PC-3 (cell line): ENCODE data around the gene ARPC4. TPM values are rescaled to one million over a fixed set of nuclear protein-coding genes. Genes with fewer than 3 reads are reported as not detected.
"Not testable (repeated sequence)": the region's sequence is repeated elsewhere in the genome, so short reads cannot be mapped to it uniquely, and the experiment has no call there.

ENCODE experiments used
- ATAC-seq: fragments of 200-7000 bp; cut with Tn5 transposase; 2 replicates; pipeline ENCODE4 v1.9.1; 2020; ENCODE audit warnings: mild to moderate bottlenecking, moderate library complexity
- BruUV-seq: library from RNA; stranded (reverse); fragments of 400-500 nt; replicated peaks from 2 replicates; lab custom pipeline; 2021; lab: Mats Ljungman, UMichigan
- CTCF ChIA-PET: fragments of 300-600 bp; sonication (Branson Sonifier 250); formaldehyde crosslinking; loops from one replicate; lab custom pipeline; 2022; ENCODE audit warnings: antibody characterized with exemption; lab: Charles Lee
- POLR2A ChIA-PET: fragments of 300-600 bp; sonication (Branson Sonifier 250); formaldehyde crosslinking; loops from one replicate; lab custom pipeline; 2022; ENCODE audit warnings: antibody characterized with exemption; ENCODE audit not compliant: unreplicated experiment; lab: Charles Lee
- DNase-seq: peaks from one replicate; pipeline ENCODE4 v3.0.0-alpha.2; 2015
- H2AFZ ChIP-seq: fragments of 300-600 bp; sonication (generic); 2 replicates; pipeline ENCODE4 v1.6.0; 2016; ENCODE audit warnings: antibody characterized with exemption, low read length
- H3F3A ChIP-seq: fragments of 300-600 bp; sonication (generic); one replicate; pipeline ENCODE4 v1.6.0; 2017; ENCODE audit warnings: antibody characterized with exemption, low read length, control low read depth, mild to moderate bottlenecking; ENCODE audit not compliant: unreplicated experiment
- H3K27ac ChIP-seq: fragments of 300-600 bp; sonication (generic); 2 replicates; pipeline ENCODE4 v1.5.1; 2016; ENCODE audit warnings: mild to moderate bottlenecking, low read length
- H3K27me3 ChIP-seq: fragments of 300-600 bp; sonication (generic); 2 replicates; pipeline ENCODE4 v1.6.1; 2016; ENCODE audit warnings: low read length, mixed read lengths
- H3K36me3 ChIP-seq: fragments of 300-600 bp; sonication (generic); 2 replicates; pipeline ENCODE4 v1.6.1; 2016; ENCODE audit warnings: low read depth, mixed run types, low read length, mixed read lengths
- H3K4me1 ChIP-seq: fragments of 300-600 bp; sonication (generic); 2 replicates; pipeline ENCODE4 v1.5.1; 2016; ENCODE audit warnings: low read length; ENCODE audit not compliant: insufficient read depth
- H3K4me2 ChIP-seq: fragments of 300-600 bp; sonication (generic); 2 replicates; pipeline ENCODE4 v1.6.0; 2016; ENCODE audit warnings: low read length
- H3K4me3 ChIP-seq: fragments of 300-600 bp; sonication (generic); 2 replicates; pipeline ENCODE4 v1.5.1; 2016; ENCODE audit warnings: mild to moderate bottlenecking, low read length, mixed read lengths
- H3K79me2 ChIP-seq: fragments of 300-600 bp; sonication (generic); 2 replicates; pipeline ENCODE4 v1.6.1; 2017; ENCODE audit warnings: low read length, mixed read lengths
- H3K9ac ChIP-seq: fragments of 300-600 bp; sonication (generic); 2 replicates; pipeline ENCODE4 v1.6.0; 2016; ENCODE audit warnings: mild to moderate bottlenecking, low read length
- H3K9me2 ChIP-seq: fragments of 300-600 bp; sonication (generic); replicated peaks from 2 replicates; pipeline ENCODE4 v1.6.1; 2016; ENCODE audit warnings: mixed run types, low read length, mixed read lengths
- H3K9me3 ChIP-seq: fragments of 300-600 bp; sonication (generic); 2 replicates; pipeline ENCODE4 v1.6.1; 2016; ENCODE audit warnings: low read length, mixed read lengths
- H4K20me1 ChIP-seq: fragments of 300-600 bp; sonication (generic); 2 replicates; pipeline ENCODE4 v1.6.1; 2016; ENCODE audit warnings: low read length, mixed read lengths
- CTCF ChIP-seq: fragments of 300-600 bp; sonication (generic); conservative IDR thresholded peaks from 2 replicates; pipeline ENCODE4 v1.5.1; 2017; ENCODE audit warnings: antibody characterized with exemption, low read depth, mild to moderate bottlenecking, low read length
- EZH2 ChIP-seq: fragments of 300-600 bp; sonication (generic); IDR thresholded peaks from one replicate; pipeline ENCODE4 v1.6.1; 2017; ENCODE audit warnings: antibody characterized with exemption, mild to moderate bottlenecking, low read length; ENCODE audit not compliant: unreplicated experiment
- EZH2phosphoT487 ChIP-seq: fragments of 300-600 bp; sonication (generic); IDR thresholded peaks from 2 replicates; pipeline ENCODE4 v1.6.1; 2018; ENCODE audit warnings: mild to moderate bottlenecking, antibody characterized with exemption, low read length, borderline replicate concordance
- intact Hi-C: fragments of 100-400 bp; cut with micrococcal nuclease; formaldehyde crosslinking; loops from 2 replicates; pipeline ENCODE4 v1.9.0; 2023
- total RNA-seq: library from RNA; depleted of rRNA; stranded (reverse); fragments of >200 nt; gene quantifications from 2 replicates; pipeline ENCODE4 v1.2.3, GENCODE V29; 2014; rRNA removed

ARPC4 gene
- total RNA-seq, 1 experiment from 2014 or later, result 223 TPM

GRCh38 chr3:9852528-9852927 lies 59.6 kb downstream of the ARPC4 start:
- Histone ChIP-seq H3K4me3 (no peak overlapping the region), H3K27me3 (no peaks in the 10 kb centered on the region), H3K4me2 (no peak overlapping the region), H3K79me2 (no peaks in the 10 kb centered on the region), H3K27ac (no peak overlapping the region), H3K4me1 (no peaks in the 10 kb centered on the region), H3K9me2 (no peaks in the 10 kb centered on the region), H3K9ac (no peak overlapping the region), H4K20me1 (no peaks in the 10 kb centered on the region), H3F3A (no peaks in the 10 kb centered on the region), H3K36me3 (no peaks in the 10 kb centered on the region), H2AFZ (no peak overlapping the region), H3K9me3 (no peaks in the 10 kb centered on the region)
- intact Hi-C loops, result no loop called here
- ChIA-PET POLR2A (no interaction called here), CTCF (no interaction called here)
- no TSS peak for BruUV-seq
- TF ChIP-seq EZH2 (no peak), CTCF (peak; percentile 45)
- DNase-seq, result peak; percentile 45
- no peak for ATAC-seq

- H3K9ac ChIP-seq, H3K9me3 ChIP-seq, intact Hi-C loops, POLR2A ChIA-PET, H3K4me3 ChIP-seq, H3F3A ChIP-seq, ATAC-seq, H3K27me3 ChIP-seq, BruUV-seq, H3K27ac ChIP-seq, DNase-seq, CTCF ChIA-PET, H2AFZ ChIP-seq, H3K79me2 ChIP-seq, H3K4me2 ChIP-seq, H3K9me2 ChIP-seq, H4K20me1 ChIP-seq, H3K4me1 ChIP-seq, H3K36me3 ChIP-seq: not testable (repeated sequence)
Measured at GRCh38 chr3:9854291-9854940, 61.5 kb downstream of the ARPC4 start.

GRCh38 chr3:9855594-9855993 lies 62.7 kb downstream of the ARPC4 start:
- DNase-seq (no peak), ATAC-seq (no peak)
- no TSS peak for BruUV-seq
- no peaks in the 10 kb centered on the region for H3K27me3 ChIP-seq
- H3K9ac ChIP-seq, result no peak overlapping the region
- no peaks in the 10 kb centered on the region for H3F3A ChIP-seq
- CTCF ChIA-PET, result no interaction called here
- no peak overlapping the region for H3K27ac ChIP-seq
- POLR2A ChIA-PET, result no interaction called here
- no peaks in the 10 kb centered on the region for H3K4me1 ChIP-seq
- no peaks in the 10 kb centered on the region for H3K9me3 ChIP-seq
- intact Hi-C loops, result no loop called here
- H3K4me3 ChIP-seq, result no peak overlapping the region
- no peaks in the 10 kb centered on the region for H3K79me2 ChIP-seq
- H2AFZ ChIP-seq, result no peak overlapping the region
- H3K4me2 ChIP-seq, result no peak overlapping the region
- H3K9me2 ChIP-seq, result no peaks in the 10 kb centered on the region
- H3K36me3 ChIP-seq, result no peaks in the 10 kb centered on the region
- no peak for TF ChIP-seq EZH2phosphoT487
- TF ChIP-seq CTCF, result no peak
- TF ChIP-seq EZH2, result no peak
- no peaks in the 10 kb centered on the region for H4K20me1 ChIP-seq

Other genes with a start within 250 kb of the ARPC4 start
- not detected in 2 replicates for gene LHFPL4, start 239.3 kb upstream of the ARPC4 start, total RNA-seq
- 30.7 and 31.4 TPM in 2 replicates for gene MTMR14, start 143.6 kb upstream of the ARPC4 start, total RNA-seq
- gene CPNE9, start 89.2 kb upstream of the ARPC4 start, total RNA-seq, result 0.07 TPM in 1 of 2 replicates, not detected in the other
- 27.0 and 29.8 TPM in 2 replicates for gene BRPF1, start 61.3 kb upstream of the ARPC4 start, total RNA-seq
- gene OGG1, start 43.1 kb upstream of the ARPC4 start, total RNA-seq, result 38.7 and 47.3 TPM in 2 replicates
- 36.6 and 53.2 TPM in 2 replicates for gene CAMK1, start 23.1 kb upstream of the ARPC4 start, total RNA-seq
- gene TADA3, start 609 bp upstream of the ARPC4 start, total RNA-seq, result 85.4 and 85.9 TPM in 2 replicates
- 8.4 and 11.6 TPM in 2 replicates for gene TTLL3, start 17.2 kb downstream of the ARPC4 start, total RNA-seq
- 54.1 and 76.1 TPM in 2 replicates for gene RPUSD3, start 50.9 kb downstream of the ARPC4 start, total RNA-seq
- gene CIDEC, start 87.2 kb downstream of the ARPC4 start, total RNA-seq, result not detected in 2 replicates
- gene JAGN1, start 97.5 kb downstream of the ARPC4 start, total RNA-seq, result 32.5 and 34.1 TPM in 2 replicates
- 4.0 and 4.7 TPM in 2 replicates for gene IL17RE, start 109.8 kb downstream of the ARPC4 start, total RNA-seq
- gene IL17RC, start 124.0 kb downstream of the ARPC4 start, total RNA-seq, result 116 and 138 TPM in 2 replicates
- 22.0 and 28.3 TPM in 2 replicates for gene CRELD1, start 140.8 kb downstream of the ARPC4 start, total RNA-seq
- gene PRRT3, start 159.3 kb downstream of the ARPC4 start, total RNA-seq, result 4.4 and 5.0 TPM in 2 replicates
- gene EMC3, start 193.8 kb downstream of the ARPC4 start, total RNA-seq, result 55.8 and 77.1 TPM in 2 replicates
- gene FANCD2, start 233.4 kb downstream of the ARPC4 start, total RNA-seq, result 58.7 and 67.9 TPM in 2 replicates